NCI-H446 (cell line): ENCODE data around the gene ELOVL2.

Source experiments
- DNase-seq, 2 experiments: peaks; one replicate each; lab custom pipeline; 2025; lab: John Stamatoyannopoulos, UW

ELOVL2 gene

GRCh38 chr6:11058406-11058805 is 14.3 kb upstream of the ELOVL2 start:
- DNase-seq = no peak

GRCh38 chr6:11056871-11057270 is 12.8 kb upstream of the ELOVL2 start:
- DNase-seq = no peak

- no peak for DNase-seq
These were observed 11.1 kb upstream of the ELOVL2 start for GRCh38 chr6:11055127-11055627.

GRCh38 chr6:11054722-11055121 is 10.6 kb upstream of the ELOVL2 start:
- DNase-seq = no peak

GRCh38 chr6:11053307-11053706 is 9.2 kb upstream of the ELOVL2 start:
- no peak for DNase-seq

GRCh38 chr6:11050731-11051130 is 6.6 kb upstream of the ELOVL2 start:
- DNase-seq = no peak

GRCh38 chr6:11044712-11045167 is 635 bp upstream of the ELOVL2 start:
- DNase-seq = no peak

GRCh38 chr6:11043378-11043960 is 636 bp downstream of the ELOVL2 start:
- peak in 1 of 2 experiments; percentile 17 for DNase-seq

GRCh38 chr6:11042750-11043377 is 1.2 kb downstream of the ELOVL2 start:
- peak in 1 of 2 experiments; percentile 32 for DNase-seq

- DNase-seq = no peak
These were observed 1.9 kb downstream of the ELOVL2 start for GRCh38 chr6:11042025-11042749.

- no peak for DNase-seq
These were observed 4.0 kb downstream of the ELOVL2 start for GRCh38 chr6:11040134-11040533.

- DNase-seq = no peak
These were observed 5.1 kb downstream of the ELOVL2 start for GRCh38 chr6:11039040-11039439.

- DNase-seq = no peak
These were observed 7.1 kb downstream of the ELOVL2 start for GRCh38 chr6:11036977-11037430.

- DNase-seq = no peak
These were observed 7.8 kb downstream of the ELOVL2 start for GRCh38 chr6:11036351-11036740.

GRCh38 chr6:11035616-11036350 is 8.3 kb downstream of the ELOVL2 start:
- DNase-seq = no peak

GRCh38 chr6:11033825-11034224 is 10.3 kb downstream of the ELOVL2 start:
- DNase-seq = no peak

- DNase-seq = no peak
These were observed 13.2 kb downstream of the ELOVL2 start for GRCh38 chr6:11030904-11031303.

- no peak for DNase-seq
These were observed 15.1 kb downstream of the ELOVL2 start for GRCh38 chr6:11028959-11029358.

- DNase-seq = no peak
These were observed 16.5 kb downstream of the ELOVL2 start for GRCh38 chr6:11027565-11028110.

GRCh38 chr6:11025921-11026635 is 18.0 kb downstream of the ELOVL2 start:
- no peak for DNase-seq

GRCh38 chr6:11025130-11025529 is 19.0 kb downstream of the ELOVL2 start:
- no peak for DNase-seq
